Measurements from ENCODE around the gene NCK2.

Gene NCK2

DNA sequence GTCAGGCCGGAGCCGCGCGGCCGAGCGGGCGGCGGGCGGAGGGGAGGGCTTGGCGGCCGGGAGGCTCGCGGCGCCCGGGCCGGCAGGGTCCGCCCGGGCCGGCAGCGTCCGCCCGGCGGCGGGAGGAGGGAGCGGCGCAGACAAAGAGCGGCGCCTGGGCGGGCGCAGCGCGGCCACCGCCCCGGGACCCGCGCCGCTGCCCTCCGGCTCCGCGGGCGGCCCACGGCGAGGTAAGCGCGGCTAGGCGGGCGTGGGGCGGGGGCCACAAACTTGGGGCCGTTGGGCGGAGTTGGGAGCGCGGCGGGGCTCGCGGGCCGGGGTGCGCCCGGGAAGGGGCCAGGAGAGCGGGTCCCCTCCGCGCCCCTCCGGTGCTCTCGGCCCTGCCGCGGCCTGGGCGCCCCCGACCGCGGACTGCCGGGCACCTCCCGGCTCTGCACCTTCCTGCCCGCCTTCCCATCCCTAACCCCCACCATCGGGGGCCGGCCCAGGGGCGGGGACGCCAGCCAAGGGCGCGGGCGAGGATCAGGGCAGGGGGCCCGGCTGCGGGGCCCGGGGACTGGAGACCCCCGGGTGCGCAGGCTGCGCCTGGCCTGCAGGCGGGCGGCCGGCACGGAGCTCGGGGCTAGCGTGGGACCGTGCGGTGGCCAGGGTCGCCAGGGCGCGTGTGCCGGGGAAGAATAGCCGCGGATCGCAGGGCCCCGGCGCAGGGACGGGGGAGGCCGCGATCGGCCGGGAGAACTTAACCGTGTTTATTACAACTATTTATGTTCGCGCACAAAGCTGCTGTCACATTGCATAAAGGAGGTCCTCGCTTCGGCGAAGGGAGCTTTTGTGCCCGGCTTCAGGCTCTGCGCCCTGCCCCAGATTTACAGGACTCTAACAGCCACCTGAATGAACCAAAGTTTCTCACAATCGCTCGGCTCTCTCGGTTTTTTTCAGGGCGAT is at the start of gene NCK2:
NCK2 (plus strand) TSS at position 4 of the 945 bp plus-strand sequence. CDS start 110,152 bp downstream, outside the sequence.
- no peak for DNase-seq (ENCODE audit: low read depth)

DNA sequence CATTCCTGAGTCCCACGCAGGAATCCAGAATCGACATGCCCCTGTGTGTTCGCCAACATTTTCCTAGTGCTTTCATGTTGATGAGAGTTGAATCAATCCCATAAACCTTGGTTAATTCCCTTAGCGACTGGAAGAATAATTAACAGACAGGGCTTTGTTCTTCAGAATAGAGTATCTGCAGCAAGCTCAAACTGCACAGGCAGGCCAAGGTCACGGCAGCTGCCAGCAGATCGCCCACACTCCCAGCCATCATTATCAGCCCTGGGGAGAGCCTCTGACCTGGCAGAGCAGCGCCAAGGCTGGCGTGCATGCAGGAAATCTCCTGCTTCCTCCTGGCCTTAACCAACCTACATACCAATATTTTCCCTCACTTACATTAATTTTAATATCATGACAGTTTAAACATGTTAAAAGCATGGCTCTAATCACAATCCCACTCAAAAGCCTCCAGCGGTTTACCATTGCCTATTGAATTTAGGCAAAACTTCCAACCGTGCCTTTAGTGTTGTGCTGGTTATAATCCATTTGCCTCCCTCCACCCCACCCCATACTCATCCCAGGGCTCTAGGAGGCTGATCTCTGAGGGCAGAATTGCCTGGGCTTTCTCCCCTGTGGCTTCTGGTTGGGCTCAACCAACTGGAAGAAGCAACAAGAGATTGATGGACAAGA is 46.8 kb upstream of the NCK2 start:
- no peak for DNase-seq (ENCODE audit: low read depth)

DNA sequence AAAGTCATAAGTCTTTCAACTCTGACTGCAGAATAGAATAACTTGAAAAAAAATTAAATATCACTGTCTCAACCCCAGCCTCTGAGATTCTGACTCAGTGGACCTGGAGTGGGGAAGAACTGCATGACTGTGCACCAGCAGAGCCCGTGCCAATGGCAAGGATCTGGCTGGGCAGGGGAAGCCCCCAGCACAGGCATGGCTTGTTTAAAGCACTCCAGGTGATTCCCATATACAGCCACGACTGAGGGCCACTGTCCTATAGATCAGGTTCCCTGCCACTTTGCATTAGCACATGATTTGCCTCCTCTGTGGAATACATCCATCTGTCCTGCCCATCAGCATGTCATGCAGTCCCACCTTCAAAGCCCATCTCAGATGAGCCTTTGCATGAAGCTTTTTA is 45.9 kb upstream of the NCK2 start:
- DNase-seq (ENCODE audit: low read depth), result no peak

DNA sequence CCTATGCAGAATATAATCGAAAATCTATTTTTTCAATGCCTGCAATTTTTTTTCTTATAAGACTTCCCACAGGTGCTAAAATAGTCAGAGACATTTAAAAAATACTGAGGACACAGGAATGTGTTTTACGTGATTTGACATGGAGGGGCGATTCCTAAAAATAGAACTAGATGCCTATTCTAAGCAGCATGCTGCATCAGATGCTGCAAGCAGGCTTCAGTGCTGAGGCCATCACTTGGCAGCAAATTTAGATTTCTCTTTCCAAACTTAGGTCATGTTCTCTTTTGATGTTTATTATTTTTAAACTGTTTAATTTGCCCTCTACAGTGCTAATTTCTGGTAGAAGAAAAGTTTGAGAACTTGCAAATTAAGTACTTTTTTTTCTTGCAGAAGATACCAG is 43.7 kb upstream of the NCK2 start:
- no peak for DNase-seq (ENCODE audit: low read depth)

DNA sequence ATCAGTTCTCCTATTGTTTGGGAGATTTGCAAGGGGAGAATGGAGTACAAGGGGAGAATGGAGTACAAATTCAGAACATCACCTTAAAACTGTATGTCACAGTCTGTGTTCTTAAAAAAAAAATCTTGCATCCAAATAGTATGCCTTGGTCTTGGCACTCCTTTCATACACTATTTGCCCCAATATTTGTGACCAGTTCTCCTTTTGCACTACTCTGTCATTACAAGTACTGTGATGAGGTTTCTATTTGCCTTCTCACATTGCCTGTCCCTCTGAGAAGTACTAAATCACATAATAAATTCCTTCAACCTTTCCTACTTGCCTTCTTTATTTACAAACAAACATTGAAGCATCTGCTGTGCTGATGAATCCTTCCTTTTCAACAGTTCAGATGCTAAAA is 36.0 kb upstream of the NCK2 start:
- DNase-seq (ENCODE audit: low read depth), result no peak

DNA sequence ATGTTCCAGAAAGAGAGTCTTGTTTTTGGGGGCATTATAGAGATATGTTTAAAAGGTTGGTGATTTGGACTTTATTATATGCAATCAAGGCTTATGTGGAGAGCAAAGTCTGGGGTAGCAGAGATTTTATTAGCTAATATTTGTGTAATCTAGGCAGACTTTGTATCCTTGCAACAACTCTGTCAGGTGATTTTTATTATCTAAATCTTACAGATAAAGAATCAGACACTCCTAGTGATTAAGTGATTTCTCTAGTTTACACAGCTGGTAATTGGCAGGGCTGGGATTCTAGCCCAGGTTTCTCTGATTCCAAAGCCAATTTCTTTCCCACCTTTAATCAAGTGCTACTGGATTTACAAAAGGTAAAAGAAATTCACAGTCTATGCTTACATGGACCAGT is 33.3 kb upstream of the NCK2 start:
- no peak for DNase-seq (ENCODE audit: low read depth)

DNA sequence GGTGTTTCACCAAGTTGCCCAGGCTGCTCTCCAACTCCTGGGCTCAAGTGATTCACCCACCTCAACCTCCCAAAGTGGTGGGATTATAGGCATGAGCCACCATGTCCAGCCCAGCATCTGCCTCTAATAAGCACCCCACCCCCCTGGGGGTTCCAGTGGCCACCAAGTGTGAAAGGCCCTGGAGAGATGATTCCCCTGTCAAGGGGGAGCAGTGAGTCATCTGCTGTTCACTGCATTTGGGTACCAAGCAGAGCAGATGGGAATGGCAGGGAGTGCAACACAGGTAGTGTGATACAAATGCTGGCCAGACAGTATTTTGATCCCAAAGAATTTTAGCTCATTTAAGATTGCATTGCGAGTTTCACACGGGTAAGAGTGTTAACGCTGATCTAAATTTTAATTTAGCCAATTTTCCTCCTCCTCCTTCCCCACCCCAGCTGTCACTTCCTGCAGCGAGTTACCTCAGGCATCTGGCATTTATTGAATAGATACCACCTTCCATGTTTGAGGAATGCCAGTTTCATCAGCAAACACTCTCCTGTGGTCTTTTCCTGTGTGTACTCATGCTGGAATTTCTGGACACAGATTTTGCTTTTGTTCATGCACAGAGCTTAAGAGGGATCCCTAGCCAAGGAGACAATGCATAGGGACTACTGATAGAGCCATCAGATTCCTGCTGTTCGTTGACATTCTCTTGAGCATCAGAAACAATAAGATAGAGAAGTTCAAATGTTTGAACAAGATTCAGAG is 32.4 kb upstream of the NCK2 start:
- DNase-seq (ENCODE audit: low read depth), result peak; percentile 70

DNA sequence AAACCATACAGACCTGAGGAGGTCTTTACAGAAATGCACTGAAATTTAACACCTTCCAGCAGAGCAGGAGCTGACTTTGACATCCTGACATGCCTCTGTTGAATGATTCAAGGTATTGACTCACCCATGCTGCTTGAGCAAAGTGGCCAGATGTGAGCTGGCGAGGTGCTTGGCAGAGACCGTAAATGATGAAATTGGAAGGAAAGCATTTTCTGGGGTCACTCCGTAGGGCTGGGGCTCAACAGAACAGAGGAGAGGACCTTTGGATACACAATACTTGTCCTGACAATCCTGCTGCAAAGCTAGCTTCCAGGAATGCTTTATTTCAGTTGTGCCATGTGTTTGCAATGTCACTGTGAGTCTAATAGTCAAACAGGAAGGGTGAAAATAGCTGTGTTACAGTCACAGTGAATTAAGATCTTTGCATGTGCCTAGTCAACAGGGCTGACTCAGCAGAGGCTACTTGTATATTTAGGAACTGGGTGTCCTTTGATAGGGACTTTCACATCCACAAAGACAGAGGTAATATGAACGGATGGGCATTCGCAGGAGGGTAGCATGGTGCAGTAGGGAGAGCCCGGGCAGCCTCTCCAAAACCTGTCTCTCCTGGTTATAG is 31.6 kb upstream of the NCK2 start:
- DNase-seq (ENCODE audit: low read depth), result peak; percentile 79

DNA sequence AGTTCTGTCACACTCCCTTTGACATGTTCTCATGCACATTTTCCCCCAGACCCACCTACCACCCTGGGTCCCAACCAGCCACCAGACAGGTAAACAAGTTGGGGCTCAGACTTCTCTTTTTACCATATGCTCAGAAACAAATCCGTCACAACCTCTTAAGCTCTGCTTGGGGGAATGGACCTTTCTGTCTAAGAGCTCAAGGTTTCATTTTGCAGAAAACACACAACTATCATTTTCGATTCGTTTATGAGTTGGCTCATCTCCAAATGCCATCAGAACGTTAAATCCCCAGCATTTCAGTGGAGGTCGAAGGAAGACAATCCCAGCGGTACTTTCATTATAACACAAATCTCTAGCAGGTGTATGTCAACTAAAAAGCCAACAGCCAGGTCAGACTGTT is 30.6 kb upstream of the NCK2 start:
- DNase-seq (ENCODE audit: low read depth), result no peak

DNA sequence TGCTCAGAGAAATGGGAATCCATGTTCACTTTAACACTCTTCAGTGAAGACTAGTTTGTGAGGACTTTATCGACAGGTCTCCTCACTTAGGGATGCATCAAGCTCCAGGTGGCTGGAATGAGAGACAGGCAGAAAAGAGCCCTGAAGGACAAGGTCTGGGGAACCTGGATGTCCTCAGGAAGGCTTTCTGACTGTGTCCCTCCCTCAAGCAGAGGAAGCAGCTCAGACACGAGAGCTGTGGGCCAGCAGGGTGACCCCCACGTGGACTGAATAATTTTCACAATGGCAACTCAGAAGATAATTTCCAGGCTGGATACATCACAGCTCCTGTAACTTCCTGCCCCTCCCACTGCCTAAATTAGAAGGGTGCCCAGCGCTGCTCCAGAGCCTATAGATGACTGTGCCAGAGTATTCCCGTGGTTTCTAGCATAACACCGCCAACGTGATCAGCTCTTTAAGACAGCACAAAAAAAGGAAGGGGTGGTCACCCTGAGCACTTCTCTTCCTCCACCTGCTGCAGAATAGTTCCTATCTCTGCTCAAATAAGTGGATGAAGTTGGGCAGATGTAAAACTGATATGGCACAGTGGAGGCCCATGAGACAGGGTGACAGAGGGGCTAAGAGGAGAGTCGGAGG is 25.7 kb upstream of the NCK2 start:
- DNase-seq (ENCODE audit: low read depth), result no peak

DNA sequence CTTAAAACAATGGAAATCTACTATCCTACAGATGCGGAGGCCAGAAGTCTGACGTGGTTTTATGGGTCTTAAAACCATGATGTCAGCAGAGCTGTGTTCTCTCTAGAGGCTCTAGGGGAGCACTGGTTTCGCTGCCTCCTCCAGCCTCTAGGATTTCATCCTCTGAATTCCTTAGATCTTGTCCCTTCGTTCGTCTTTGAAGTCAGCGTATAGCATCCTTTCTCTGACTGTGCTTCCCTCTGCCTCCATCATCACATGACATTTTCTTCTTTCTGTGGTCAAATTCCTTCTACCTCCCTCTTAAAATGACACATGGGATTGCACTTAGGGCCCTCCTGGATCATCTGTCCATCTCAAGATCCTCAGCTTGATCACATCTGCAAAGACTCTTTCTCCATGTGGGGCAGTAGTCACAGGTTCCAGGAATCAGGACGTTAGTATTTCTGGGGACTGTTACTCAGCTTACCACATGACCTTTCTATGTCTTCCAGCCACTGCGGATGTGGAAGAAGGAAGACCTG is 22.7 kb upstream of the NCK2 start:
- no peak for DNase-seq (ENCODE audit: low read depth)

DNA sequence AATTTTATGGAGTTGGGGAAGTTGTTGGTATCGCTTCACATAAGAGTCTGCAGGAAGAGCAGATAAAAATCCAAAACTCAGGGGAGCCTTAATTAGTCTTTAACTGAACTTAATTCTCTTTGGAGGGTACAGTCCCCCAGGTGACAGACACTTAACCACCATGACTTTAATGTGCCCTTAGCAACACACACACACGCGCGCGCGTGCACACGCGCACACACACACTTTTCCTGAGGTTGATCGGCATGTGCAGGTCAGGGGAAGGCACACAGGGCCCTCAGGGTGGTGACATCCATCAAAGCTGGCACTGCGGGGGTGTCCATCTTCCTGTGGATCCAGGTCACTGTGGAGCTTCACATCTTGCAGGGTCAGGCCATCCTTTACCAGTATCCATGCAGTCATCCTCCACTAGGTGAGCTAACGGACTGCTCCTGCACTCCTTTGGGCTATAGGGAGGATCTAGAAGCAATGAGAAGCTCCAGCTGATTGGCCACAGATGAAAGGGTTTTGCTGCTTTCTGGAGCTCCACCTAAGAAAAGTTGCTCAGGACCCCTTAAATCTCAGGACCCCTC is 21.9 kb upstream of the NCK2 start:
- no peak for DNase-seq (ENCODE audit: low read depth)

DNA sequence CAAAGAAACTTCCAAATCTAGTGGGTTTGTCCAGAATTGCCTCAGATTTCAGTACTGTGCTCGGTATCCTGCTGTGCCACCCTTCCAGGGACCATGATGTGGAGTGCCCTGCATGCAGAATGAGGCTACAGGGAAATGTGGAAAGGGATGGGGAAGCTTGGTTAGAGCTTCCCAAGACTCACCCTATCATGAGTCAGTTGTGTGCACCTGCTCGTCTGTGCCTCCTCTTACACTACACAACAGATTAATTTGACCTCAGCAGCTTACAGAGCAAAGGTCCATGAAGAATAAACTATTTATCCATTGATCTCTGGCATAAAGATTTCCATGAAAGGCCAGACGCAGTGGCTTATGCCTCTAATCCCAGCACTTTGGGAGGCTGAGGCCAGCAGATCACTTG is 21.3 kb upstream of the NCK2 start:
- no peak for DNase-seq (ENCODE audit: low read depth)

DNA sequence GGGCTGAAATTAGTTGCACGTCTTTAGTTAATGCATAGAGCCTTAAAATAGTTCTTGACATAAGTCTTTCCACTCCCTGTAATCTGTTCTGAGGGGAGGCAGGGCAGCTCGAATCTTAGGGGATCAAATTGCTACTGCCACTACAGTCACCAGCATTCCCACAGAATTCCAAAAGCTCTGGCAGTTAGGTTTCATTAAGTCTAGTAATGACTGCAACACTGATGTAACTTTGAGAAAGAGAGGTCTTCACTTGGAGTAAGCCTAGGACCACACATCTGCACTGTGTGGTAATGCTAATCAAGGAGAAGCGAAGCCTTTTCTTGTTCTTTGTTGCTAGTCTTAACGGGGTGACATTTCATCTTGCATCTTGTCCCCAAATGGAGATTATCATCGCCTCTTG is 19.3 kb upstream of the NCK2 start:
- DNase-seq (ENCODE audit: low read depth), result no peak

DNA sequence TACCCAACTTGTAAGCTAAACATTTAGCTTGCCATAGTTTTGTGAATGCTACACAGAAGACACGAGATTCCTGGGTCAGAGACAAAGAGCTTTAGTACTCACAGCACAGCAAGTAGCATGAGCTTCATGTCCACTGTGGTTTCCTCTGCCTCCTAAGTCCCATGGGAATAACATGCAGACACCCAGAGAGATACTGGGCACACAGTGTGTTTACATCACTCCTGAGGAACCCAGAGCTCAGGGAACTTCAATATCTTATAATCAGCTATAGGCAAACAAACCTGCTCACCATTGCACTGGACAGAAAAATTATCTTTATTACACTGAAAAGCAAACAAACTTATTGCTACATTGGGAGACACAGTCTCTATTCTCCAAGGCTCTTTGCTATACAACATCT is 14.5 kb upstream of the NCK2 start:
- no peak for DNase-seq (ENCODE audit: low read depth)

DNA sequence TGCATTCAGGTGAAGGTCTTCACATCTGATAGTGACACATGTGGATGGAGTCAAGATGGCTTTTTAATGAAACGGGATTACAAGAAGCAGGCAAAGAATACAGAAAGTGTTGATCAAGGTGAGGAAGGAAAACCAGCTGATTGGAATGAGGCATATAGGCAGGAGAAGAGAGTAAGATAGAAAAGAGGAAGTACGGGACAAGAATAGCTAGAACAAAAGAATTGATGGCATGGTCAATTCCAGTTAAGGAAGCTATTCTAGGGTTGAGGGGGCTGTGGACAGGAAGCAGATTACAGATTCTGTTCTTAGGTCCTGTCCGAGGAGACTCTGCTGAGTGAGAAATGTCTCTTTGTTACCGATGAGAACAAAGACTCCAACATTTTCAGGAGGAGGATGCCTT is 13.2 kb upstream of the NCK2 start:
- no peak for DNase-seq (ENCODE audit: low read depth)

DNA sequence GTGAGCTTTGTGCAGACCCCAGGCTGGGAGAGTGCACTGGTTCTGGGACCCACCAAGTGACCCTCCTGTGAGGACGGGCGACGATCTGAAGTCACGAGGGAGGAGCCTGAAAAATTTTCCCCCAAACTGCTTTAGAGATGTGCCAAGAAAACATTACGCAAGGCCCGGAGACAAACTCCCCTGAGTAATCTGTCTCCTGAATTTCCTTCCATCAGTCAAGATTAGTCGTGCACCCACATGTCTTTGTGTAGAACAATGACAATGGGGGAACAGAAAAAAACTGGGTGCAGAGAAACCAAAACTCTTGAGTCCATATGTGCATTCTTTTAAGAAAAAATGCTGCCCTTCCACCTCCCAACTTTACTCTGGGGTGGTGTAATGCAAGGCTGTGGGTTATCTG is 12.6 kb upstream of the NCK2 start:
- DNase-seq (ENCODE audit: low read depth), result no peak

DNA sequence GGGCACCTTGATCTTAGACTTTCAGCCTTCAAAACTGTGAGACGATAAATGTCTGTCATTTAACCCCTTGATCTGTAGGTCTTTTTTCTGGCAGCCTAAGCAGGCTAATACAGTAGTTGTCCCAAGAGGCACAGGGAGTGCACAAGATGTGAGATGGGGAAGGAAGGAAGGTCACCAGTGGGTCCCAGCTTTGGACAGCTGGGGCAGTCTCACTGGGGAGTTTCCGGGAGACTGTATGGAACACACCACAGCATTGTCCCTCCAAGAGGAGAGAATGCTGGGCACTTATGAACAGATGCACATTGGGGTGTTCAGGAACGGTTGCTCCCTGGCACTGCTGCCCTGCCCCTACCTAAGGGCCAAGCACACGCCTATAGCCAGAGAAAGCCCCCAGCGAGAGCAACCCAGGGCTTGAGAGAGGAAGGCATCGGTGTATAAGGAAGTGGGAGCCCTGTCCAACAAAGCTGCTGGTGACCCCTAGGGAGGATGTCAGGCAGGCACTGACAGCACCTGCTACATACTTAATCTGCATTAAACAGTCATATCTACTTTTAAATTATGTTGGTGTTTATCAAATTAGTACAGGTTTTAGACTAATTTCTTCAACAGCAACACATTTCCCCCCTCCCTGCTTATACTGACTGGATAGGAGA is 11.6 kb upstream of the NCK2 start:
- no peak for DNase-seq (ENCODE audit: low read depth)

DNA sequence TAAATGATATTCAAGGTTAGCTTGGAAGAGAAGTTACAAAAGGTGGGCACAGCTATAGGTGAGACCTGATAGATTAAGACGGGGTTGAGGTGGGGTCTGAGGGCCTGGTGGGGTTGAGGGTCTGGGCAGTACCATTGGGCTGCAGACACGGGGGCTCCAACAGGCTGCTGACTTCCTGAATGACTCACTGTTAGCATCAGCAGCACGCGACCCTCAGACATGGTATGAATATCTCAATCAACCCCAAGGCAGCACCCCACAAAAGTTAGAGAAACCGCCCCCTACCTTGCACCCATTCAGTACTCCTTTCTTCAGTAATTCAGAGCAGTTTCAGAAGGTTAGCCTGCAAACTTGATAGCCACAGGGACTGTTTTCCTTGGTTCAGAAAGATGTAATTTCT is 10.8 kb upstream of the NCK2 start:
- no peak for DNase-seq (ENCODE audit: low read depth)

DNA sequence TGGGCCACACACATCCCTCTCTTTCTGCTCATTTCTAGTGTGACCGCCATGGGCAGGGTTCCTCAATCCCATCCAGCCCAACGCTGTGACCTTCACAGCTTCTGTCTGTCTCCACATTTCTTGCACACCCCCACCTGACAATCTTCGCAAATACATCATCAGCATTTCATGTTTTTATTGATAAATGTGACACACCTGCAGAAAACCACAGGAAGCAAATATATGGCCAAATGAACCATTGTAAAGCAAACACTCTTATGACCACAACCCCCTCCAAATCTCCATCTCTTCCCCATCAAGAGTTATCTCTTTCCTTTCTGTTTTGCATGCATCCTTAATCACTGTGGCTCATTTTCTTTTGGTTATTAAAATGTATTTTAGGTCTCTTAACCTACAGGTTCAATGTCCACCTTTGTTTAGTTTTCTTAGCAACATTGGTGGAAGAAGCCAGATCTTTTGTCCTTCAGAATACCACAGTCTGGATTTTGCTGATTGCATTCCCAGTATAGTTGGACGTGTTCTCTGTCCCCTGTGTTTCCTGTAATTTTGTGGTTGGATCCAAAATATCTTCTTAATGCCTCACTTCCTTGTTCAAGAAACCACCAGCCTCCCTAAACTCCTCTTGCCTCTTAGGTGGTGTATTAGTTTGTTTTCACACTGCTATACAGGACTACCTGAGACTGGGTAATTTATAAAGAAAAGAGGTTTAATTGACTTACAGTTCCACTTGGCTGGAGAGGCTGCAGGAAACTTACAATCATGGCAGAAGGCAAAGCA is 9.8 kb upstream of the NCK2 start:
- peak; percentile 61 for DNase-seq (ENCODE audit: low read depth)

All from HS-5 (cell line).